Stomach (tissue), 9 donors: ENCODE results near the gene SNTA1. TPM values are rescaled to one million over a fixed set of nuclear protein-coding genes. Genes with fewer than 3 reads are reported as not detected.
"Not testable (repeated sequence)": the region's sequence is repeated elsewhere in the genome, so short reads cannot be mapped to it uniquely, and the experiment has no call there.

Experiments
- DNase-seq, 2 donors: peaks; one replicate each; pipeline versions ENCODE4 v3.0.0 to v3.0.0-alpha.2; 2013 to 2019
- H3K27ac ChIP-seq, 5 donors: fragments of 200-600 bp in 4 of 5; sonication (generic) in 4 of 5; one replicate each; pipeline ENCODE4 v1.5.1; 2013 to 2019; ENCODE audit warnings: mild to moderate bottlenecking in 1 of 5, moderate library complexity in 1 of 5
- H3K27me3 ChIP-seq, 3 donors: fragments of 200-600 bp; sonication (generic); one replicate each; pipeline ENCODE4 v1.5.1; 2017 to 2019; ENCODE audit warnings: mixed run types in 1 of 3
- H3K36me3 ChIP-seq, 4 donors: fragments of 200-600 bp; sonication (generic); 1 replicate in 3 of 4; 2 replicates in 1 of 4; pipeline ENCODE4 v1.5.1; 2016 to 2019
- H3K4me1 ChIP-seq, 4 donors: fragments of 200-600 bp; sonication (generic); one replicate each; pipeline ENCODE4 v1.5.1; 2016 to 2019
- H3K4me3 ChIP-seq, 4 donors: fragments of 200-600 bp; sonication (generic) in 3 of 4; one replicate each; pipeline ENCODE4 v1.5.1; 2016 to 2019; ENCODE audit warnings: mild to moderate bottlenecking in 1 of 4
- H3K9me3 ChIP-seq, 4 donors: fragments of 200-600 bp; sonication (generic); one replicate each; pipeline ENCODE4 v1.5.1; 2016 to 2019
- EP300 ChIP-seq: sonication (generic); formaldehyde crosslinking; IDR thresholded peaks from one replicate; pipeline ENCODE4 v1.6.1; 2017; ENCODE audit warnings: antibody characterized with exemption
- POLR2A ChIP-seq, 4 donors: fragments of 450-650 bp; IDR thresholded peaks; one replicate each; pipeline ENCODE4 v1.6.1; 2016; ENCODE audit warnings: antibody characterized with exemption in 4 of 4, control low read depth in 2 of 4, mild to moderate bottlenecking in 1 of 4, moderate library complexity in 1 of 4
- POLR2AphosphoS5 ChIP-seq, 3 donors: sonication (generic); formaldehyde crosslinking; IDR thresholded peaks; one replicate each; pipeline ENCODE4 v1.6.1; 2016; ENCODE audit warnings: antibody characterized with exemption in 3 of 3
- WGBS, 5 donors: extraction: QIAGEN DNeasy Blood & Tissue Kit in 3 of 5; methylation state at CpG; one replicate each; pipeline versions ENCODE4 v1.1.5 to v1.1.7; 2013 to 2018; 5-methylcytosine and 5-hydroxymethylcytosine counted together
- intact Hi-C: fragments of 100-400 bp; cut with DNase I; formaldehyde crosslinking; loops from one replicate; pipeline ENCODE4 v1.15.1; 2023; ENCODE audit warnings: low total_unique reads
- polyA plus RNA-seq, 3 donors: library from polyadenylated mRNA; stranded (reverse); fragments of 200-250 nt; gene quantifications; one replicate each; pipeline ENCODE4 v1.2.3, GENCODE V29; 2013
- total RNA-seq, 5 donors: library from RNA; depleted of rRNA; stranded (reverse); fragments of >200 nt; gene quantifications; one replicate each; pipeline versions ENCODE4 v1.1.0 to v1.2.3, GENCODE V29; 2014 to 2016
- TF ChIP-seq, protein P1 (sequence below), 7 experiments: fragments of 450-650 bp in 4 of 7; fragments of 200-600 bp in 3 of 7; sonication (generic) in 3 of 7; IDR thresholded peaks; one replicate each; pipeline ENCODE4 v1.5.1; 2016 to 2019; ENCODE audit warnings: antibody characterized with exemption in 7 of 7, control low read depth in 2 of 7, mild to moderate bottlenecking in 1 of 7
- donor health status: healthy with polysubstance abuse.
- donor health status: Bipolar disorder and iron deficiency.
- donor health status: healthy.

Gene SNTA1
- total and polyA plus RNA-seq, 8 donors: 8.8 to 40.8 (median 22.6) TPM

DNA sequence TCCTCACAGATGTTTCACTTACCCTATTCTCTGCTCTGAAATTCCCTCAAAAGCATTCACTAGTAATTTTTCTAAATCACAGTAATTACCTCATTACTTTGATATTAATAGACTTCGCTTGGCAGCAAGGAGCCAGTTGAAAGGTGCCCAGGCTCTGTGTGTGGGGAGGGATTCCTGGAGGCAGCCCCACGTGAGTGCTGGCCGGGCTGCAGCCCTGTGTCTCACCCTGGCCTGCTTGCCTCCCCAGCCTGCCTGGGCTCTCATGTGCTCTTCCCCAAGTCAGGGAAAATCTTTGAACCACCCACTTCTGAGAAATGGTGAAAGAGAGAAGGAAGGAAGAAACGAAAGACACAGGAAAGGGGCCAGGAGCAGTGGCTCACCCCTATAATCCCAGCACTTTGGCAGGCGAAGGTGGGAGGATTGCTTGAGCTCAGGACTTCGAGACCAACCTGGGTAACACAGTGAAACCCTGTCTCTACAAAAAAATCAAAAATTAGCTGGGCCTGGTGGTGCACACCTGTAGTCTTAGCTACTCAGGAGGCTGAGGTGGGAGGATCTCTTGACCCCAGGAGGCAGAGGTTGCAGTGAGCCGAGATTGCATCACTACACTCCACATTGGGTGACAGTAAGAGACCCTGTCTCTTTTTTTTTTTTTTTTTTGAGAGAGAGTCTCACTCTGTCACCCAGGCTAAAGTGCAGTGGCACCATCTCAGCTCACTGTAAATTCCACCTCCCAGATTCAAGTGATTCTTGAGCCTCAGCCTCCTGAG is 20.0 kb upstream of the SNTA1 start:
- Histone ChIP-seq H3K27ac (no peak overlapping the region), H3K4me3 (no peak overlapping the region), H3K9me3 (no peaks in the 10 kb centered on the region), H3K27me3 (no peaks in the 10 kb centered on the region), H3K4me1 (no peaks in the 10 kb centered on the region), H3K36me3 (no peaks in the 10 kb centered on the region)
- 82 to 89% (median 88%) methylated on average over 7 of the region's 7 CpGs for WGBS, 5 donors
- intact Hi-C loops: no loop called here
- no peak for TF ChIP-seq EP300
- DNase-seq: no peak

DNA sequence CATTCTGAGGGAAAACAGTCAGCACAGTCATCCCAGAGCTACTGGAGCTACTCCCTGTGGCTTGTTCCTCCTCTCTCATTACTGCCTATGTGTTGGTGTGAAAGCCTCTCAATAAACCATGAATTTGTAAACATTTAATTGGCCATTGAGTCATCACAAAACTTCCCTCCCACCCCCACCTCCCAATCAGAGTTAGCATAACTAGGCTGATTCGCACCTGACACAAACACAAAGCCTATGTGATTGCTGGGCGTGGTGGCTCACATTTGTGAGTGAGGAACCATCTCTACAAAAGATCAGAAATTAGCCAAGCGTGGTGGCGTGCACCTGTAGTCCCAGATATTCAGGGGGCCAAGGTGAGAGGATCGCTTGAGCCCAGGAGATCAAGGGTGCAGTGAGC is 17.1 kb upstream of the SNTA1 start:
- DNase-seq: no peak
- Histone ChIP-seq H3K36me3 (no peaks in the 10 kb centered on the region), H3K4me1 (peaks cover 0 to 6% (median 0%) of the 10 kb centered on the region in 4 donors), H3K9me3 (no peaks in the 10 kb centered on the region), H3K27me3 (no peaks in the 10 kb centered on the region), H3K27ac (no peak overlapping the region), H3K4me3 (no peak overlapping the region)
- 81 to 98% (median 86%) methylated on average over 5 of the region's 5 CpGs for WGBS, 5 donors
- intact Hi-C loops: no loop called here
- TF ChIP-seq EP300 (no peak), POLR2A (IDR thresholded peaks at IDR 0.05) (no peak), POLR2AphosphoS5 (IDR thresholded peaks at IDR 0.05) (no peak)

DNA sequence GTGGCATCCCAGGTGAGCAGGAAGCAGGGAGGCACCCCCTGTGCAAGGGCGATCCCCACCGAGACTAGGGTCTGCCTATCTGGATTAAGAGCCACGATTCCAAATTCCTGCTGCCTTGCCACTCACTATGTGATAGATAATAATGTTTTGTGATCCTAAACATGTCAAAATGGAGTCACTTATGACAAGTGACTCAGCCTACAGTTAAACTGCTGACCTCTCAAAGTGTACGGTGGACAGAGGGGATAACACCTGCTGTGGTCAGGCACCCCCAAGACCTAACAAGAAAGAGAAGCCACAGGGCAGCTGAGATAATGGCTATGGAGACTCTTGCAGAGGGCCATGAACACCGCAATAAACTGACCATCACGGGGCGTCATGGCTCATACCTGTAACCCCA is 16.0 kb upstream of the SNTA1 start:
- TF ChIP-seq EP300 (no peak), POLR2A (IDR thresholded peaks at IDR 0.05) (no peak), POLR2AphosphoS5 (IDR thresholded peaks at IDR 0.05) (no peak)
- TF ChIP-seq, protein P1, sequence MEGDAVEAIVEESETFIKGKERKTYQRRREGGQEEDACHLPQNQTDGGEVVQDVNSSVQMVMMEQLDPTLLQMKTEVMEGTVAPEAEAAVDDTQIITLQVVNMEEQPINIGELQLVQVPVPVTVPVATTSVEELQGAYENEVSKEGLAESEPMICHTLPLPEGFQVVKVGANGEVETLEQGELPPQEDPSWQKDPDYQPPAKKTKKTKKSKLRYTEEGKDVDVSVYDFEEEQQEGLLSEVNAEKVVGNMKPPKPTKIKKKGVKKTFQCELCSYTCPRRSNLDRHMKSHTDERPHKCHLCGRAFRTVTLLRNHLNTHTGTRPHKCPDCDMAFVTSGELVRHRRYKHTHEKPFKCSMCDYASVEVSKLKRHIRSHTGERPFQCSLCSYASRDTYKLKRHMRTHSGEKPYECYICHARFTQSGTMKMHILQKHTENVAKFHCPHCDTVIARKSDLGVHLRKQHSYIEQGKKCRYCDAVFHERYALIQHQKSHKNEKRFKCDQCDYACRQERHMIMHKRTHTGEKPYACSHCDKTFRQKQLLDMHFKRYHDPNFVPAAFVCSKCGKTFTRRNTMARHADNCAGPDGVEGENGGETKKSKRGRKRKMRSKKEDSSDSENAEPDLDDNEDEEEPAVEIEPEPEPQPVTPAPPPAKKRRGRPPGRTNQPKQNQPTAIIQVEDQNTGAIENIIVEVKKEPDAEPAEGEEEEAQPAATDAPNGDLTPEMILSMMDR (IDR thresholded peaks at IDR 0.05): no peak
- Histone ChIP-seq H3K4me1 (peaks cover 0 to 6% (median 0%) of the 10 kb centered on the region in 4 donors), H3K36me3 (no peaks in the 10 kb centered on the region), H3K27ac (no peak overlapping the region), H3K27me3 (no peaks in the 10 kb centered on the region), H3K4me3 (no peak overlapping the region), H3K9me3 (no peaks in the 10 kb centered on the region)
- no peak for DNase-seq
- WGBS, 5 donors: 77 to 88% (median 83%) methylated on average over 7 of the region's 7 CpGs
- intact Hi-C loops: no loop called here

DNA sequence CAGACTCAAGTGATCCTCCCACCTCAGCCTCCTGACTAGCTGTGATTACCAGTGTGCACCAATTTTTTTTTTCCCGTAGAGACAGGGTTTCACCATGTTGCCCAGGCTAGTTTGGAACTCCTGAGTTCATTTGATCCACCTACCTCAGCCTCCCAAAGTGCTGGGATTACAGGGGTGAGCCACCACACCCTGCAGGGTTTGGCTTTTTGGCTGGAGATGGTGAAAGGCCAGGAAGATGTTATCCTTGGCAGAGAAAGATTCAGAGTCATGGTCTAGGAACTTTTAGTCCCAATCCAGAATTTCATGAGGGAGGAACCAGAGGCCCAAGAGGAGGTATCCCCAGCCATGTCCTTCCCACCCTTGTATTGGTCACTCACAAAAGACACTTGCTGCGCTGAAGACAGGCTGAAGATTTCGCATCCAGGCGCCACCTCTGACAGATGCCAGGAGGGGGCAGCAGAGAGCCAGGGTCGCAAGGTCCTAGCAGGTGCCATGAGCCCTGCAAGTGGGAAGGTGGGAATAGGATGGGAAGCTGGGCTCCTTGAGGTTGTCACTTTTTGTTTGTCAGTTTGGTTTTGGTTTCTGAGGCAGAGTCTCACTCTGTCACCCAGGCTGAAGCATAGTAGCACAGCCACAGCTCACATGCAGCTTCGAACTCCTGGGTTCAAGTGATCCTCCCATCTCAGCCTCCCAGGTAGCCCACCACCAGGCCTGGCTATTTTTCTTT is 13.5 kb upstream of the SNTA1 start:
- H3K9me3 ChIP-seq, H3K27ac ChIP-seq, H3K4me3 ChIP-seq, H3K4me1 ChIP-seq, H3K36me3 ChIP-seq, intact Hi-C loops, H3K27me3 ChIP-seq: not testable (repeated sequence)
- peak; percentile 88 to 92 for DNase-seq
- 21 to 24% (median 22%) methylated on average over 5 of the region's 6 CpGs for WGBS, 5 donors
- peak in 1 of 3 donors; percentile 80 for TF ChIP-seq POLR2AphosphoS5 (IDR thresholded peaks at IDR 0.05)
- TF ChIP-seq, protein P1 (IDR thresholded peaks at IDR 0.05): peak in 5 of 7 experiments; percentile 89 to 95 (median 92)

DNA sequence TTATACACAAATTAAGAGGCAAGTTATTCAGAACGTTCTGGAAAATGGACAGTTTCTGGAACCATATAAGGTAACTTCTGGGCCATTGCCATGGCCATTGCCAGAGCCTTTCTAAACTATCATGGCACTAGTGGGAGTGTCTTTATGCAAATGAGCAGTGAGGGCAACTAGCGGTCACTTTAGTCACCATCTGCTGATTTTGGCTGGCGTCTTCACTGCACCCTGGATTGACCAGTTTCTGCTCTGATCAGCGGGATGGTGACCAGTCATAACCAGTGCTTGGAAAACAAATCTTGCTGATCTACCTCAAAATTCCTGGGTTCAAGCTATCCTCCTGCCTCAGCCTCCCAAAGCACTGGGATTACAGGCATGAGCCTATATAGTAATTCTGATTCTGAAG is 7.3 kb upstream of the SNTA1 start:
- Histone ChIP-seq H3K4me1 (no peaks in the 10 kb centered on the region), H3K36me3 (no peaks in the 10 kb centered on the region), H3K27me3 (no peaks in the 10 kb centered on the region), H3K9me3 (no peaks in the 10 kb centered on the region), H3K4me3 (no peak overlapping the region), H3K27ac (no peak overlapping the region)
- TF ChIP-seq EP300: no peak
- TF ChIP-seq POLR2AphosphoS5 (IDR thresholded peaks at IDR 0.05): peak in 1 of 3 donors; percentile 6
- intact Hi-C loops: loop anchor here (5.0 kb wide), 1 partner anchor 206 kb away; no protein-coding TSS in a partner anchor
- 33 to 58% (median 45%) methylated on average over 4 of the region's 4 CpGs for WGBS, 5 donors
- DNase-seq: no peak
